GM21529 (cell line): Measurements from ENCODE around the gene CEP295NL.
"Not testable (repeated sequence)": the region's sequence is repeated elsewhere in the genome, so short reads cannot be mapped to it uniquely, and the experiment has no call there.

ENCODE experiments used
- ATAC-seq: cut with Tn5 transposase; IDR thresholded peaks from one replicate; pipeline ENCODE4 v1.9.1; 2021; ENCODE audit not compliant: unreplicated experiment

Gene CEP295NL

DNA sequence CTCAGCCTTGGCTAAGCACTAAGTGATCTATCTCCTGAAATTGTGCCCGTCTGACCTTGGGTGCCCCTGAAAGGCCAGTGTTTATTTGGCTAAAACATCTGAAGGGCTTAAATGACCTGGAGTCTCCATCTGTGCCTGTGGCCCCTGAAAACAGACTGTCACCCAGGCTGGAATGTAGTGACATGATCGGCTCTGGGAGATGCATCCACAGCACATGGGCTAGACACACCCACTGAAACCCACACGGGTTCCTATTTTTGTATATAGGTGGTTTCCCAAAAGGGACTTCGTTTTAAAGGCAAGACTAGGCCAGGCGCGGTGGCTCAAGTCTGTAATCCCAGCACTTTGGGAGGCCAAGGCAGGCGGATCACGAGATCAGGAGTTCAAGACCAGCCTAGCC is 13.5 kb downstream of the CEP295NL start:
- no peak for ATAC-seq

DNA sequence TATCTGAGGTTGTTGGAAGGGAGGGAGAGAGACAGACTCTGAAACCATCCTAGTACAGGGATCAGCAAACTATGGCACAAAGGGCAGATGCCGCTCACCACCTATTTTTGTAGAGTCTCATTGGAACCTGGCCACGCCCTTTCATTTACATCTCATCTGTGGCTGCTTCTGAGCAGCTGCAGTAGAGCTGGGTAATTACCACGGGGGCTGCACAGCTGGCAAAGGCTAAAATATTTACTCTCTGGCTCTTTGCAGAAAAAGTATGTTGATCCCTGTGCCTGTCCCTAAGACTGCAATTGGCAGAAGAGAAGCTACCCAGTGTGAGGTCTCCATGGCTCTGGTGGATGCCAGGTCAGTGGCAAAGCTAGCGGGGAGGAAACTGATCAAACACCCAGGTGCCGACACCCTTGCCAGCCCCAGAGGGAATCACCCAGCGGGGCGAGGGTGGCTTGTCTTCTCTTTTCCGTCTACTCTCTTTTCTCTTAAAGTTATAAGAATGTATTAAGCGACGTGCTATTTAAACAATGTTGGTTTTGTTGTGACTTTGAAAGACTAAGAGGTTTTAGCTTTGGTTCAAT is 14.0 kb downstream of the CEP295NL start:
- no peak for ATAC-seq

DNA sequence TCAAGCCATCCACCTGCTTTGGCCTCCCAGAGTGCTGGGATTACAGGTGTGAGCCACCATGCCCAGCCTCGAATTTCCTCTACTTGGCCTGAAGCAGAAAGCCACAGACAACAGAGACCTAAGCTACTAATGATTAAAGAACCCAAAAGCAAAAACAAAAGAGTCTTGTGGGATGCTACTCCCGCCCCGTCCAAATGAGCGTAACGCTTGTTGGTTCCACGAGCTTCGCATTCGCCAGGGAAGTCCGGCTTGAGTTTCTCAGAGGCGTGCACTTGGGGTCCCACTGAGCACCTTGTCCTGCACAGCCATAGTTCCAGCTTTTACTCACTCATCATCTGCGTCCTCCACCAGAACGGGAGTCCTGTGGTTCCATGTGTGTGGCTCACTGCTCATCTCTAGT is 16.0 kb downstream of the CEP295NL start:
- ATAC-seq = no peak

DNA sequence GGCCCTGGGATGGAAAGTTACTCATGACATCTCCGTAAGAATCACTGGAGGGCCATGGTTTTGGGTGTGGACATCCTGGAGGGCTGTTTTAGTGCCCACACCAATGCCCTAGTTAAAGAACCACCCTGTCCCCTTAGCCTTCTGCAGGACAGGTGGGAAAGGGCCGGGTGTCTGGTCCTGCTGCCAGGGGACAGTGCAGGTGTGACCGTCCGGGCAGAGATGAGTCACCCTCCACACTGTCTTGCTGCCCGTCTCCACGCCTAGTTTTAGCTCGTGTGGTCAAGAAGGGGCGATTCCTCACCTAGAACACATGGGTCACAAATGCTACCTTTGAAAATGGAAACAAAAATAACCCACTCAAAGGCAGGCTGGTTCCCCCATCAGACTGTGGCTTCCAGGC is 17.0 kb downstream of the CEP295NL start:
- no peak for ATAC-seq

DNA sequence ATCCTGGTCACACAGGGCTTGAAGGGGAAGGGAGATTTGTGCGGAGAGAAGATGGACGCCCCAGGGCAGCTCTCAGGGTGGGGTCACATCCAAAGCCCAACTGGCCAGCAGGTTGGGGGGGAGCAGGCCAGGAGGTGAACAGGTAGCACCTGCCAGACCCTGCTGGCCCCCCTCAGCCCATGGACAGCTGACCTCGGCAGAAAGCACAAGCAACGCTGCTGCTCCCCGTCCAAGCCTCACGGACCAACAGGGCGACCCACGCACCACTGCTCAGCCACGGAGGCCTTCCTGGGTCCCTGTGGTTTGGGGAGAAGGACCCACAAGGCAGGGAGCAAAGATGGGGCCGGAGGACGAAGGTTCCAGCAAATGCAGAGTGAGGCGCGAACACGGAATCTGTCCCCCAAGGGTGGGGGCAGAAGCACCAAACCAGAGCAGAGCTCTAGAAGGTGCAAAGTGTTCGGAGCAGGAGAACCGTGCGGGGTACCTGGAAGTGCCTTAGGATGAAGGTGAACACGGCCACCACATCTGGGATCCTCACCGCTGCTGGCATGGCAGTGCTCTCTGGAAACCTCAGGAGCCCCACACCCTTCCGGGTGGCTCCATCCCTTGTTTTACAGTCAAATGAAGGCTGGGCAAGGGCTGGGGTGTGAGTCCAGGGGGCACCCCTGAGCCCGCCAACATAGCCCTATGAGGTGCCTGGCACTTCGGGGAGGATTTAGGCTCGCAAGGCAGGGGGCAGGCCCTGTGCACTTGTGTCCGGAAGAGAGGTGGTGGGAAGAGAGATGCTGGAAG is 17.9 kb downstream of the CEP295NL start:
- no peak for ATAC-seq

DNA sequence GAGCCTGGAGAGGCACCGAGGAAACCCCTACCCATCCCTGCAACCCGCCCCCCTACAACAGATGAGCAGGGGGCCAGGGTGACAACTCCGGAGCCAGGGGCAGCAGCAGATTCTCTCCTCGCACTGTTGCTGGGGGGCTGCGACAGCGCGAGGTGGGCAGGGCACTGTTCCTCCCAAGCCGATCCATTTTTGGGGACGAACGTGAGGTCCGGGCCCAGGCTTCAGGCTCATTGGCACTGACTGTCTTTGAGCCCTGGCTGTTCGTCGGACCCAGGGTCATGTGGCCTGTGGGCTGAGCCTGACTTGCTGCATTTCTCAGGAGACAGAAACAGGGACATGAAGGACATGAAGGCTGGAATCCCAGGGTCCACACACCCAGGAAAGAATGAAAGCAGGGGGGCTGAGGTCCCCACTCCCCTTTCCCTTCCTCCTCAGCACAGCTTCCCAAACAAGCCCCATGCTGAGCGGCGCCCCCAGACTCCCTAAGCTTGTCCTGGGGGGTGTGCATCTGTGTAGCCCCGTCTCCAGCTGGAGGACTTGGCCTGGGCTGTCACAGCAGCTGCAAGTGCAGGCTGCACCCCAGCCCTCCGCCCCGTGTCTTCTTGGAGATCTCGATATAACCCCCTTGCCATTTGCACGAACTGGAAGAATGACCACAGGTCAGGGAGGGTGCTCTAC is 18.7 kb downstream of the CEP295NL start:
- no peak for ATAC-seq

DNA sequence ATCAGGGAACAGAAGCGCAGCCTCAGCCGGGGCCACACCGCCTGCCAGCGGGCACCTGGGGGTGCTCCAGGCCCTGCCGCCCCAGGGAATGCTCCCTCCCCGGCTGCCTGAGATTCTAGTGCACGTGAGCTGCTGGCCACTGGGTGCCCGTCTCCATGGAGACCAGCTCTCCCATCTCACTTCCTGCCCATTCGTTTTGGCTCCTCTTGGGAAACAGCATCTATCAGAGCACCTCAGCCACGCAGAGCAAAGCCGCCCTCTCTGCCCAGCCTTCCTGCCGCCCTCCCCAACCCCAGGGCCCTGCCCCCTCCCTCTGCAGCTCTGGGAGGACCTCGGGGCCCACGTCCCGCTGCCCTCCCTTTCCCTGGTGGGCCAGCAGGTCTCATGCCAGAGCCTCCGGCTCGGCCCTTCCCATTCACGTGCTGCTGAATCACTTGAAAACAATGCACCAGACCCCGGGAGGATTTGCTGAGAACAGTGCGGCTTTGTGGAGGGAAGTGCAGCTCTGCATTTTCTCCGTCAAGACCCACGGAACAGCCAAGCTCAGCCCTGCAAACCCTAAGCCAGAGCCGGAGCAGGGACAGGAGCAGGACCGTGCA is 19.4 kb downstream of the CEP295NL start:
- no peak for ATAC-seq

DNA sequence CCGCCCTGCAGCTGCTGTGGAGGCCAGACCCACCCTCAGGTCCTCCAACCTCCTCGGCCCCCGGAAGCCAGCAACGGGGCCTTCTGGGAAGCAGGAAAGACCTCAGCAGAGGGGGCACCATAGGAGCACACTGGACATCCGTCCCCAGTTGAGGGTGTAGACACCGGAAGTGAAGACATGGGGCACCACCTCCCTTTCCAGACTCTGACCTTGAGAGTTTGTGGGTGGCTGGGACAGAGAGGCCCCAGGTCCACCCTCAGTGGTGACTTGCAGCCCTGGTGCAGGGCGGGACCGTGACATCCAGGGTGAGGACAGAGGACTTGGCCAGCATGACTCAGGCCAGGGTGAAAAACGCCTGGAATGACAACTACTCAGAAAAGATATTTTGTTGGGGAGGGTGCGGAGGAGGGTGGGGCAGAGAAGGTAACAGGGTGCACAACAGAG is 19.9 kb downstream of the CEP295NL start:
- ATAC-seq = no peak

DNA sequence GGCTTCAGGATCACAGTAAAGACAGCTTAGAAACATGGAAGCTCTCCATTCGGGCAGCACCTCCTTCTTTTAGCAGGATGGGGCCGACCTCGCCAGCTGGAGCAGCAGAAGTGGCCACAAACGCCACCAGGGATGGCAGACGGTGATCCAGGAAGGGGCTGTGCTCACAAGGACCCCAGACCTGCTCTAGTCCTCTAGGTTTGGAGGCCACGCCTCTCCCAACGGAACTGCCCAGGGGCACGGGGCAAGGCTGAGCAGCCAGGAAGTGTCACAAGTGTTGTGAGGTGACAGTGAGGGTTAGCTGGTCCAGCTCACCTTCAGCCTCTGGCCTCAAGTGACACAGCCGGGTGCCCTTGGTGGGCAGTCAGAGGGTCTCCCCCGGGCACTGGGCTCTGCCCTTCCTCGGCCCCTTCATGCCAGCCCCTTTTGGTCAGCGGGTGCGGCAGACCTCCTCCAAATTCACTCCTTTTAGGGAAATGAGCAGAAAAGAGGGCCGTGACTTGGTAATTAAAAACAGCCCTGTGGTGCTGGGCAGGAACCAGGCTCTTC is 20.4 kb downstream of the CEP295NL start:
- ATAC-seq = no peak

DNA sequence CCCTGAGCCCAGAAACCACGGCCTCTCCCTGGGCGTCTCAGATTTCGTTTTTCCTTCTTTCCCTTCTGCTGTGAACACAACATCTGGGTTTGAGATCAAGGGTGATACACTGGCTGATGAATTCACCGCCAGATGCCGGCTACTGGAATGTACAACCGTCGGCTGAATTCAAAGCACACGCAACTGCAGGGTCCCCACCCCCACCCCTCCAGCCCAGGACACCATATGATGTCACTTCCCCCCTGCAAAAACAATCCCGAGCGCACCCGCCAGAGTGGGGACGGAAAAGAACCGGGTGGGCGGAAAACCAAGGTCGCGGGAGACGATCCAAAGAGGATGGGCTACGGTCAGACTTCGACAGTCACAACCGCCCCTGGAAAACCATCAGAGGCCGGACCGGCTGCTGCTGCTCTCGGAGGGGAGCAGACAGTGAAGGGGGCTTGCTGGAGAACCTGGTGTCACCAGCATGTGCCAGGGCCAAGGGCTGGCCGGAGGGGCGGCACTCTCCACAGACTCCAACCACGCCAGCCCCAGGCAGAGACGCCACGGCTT is 23.3 kb downstream of the CEP295NL start:
- no peak for ATAC-seq

DNA sequence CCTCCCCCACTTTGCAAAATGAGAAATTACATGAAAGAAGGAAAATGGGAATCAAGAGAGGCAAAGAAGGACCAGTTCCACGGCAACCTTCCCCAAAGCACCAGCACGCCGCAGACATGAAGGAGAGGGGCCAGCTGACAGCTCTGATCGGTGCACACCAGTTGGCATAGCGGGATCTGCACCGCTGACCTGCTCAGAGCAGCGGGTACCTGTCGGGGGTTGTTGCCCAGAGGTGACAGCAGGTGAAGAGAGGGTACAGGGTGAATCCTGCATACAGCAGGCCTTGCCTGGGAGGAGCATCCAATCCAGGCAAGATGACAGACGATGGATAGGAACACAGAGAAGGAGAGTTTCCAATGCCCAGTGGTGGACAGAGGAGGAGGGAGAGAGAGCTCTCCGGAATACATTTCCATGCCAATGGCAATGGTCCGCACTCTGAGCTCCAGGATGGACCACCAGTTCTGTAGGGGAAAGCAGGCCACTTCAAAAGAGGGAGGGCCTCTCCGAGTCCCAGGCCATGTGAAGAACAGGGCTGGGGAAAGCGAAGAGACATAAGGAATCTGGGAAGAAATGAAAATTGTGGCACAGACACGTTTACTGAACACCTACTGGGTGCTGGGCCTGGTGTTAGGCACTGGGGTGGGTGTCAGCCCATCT is 24.0 kb downstream of the CEP295NL start:
- ATAC-seq = no peak

DNA sequence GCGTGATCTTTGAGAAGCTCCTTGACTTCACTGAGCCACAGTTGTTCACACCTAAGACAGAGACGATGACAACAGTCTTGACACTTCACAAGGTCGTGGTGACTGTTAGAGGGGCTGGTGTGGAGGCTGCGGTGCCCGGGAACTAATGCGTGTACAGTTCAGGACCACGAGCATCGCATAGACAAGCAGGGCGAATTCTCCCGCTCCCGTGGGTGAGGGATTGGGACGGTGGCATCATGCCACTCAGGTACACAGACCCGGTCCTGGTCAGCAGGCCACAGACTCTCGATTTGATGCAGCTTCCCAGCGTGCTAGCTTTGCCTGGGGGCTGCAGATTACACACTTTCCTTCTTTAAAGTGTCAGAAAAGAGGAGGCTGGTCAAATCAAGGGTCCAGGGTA is 24.7 kb downstream of the CEP295NL start:
- ATAC-seq = no peak

DNA sequence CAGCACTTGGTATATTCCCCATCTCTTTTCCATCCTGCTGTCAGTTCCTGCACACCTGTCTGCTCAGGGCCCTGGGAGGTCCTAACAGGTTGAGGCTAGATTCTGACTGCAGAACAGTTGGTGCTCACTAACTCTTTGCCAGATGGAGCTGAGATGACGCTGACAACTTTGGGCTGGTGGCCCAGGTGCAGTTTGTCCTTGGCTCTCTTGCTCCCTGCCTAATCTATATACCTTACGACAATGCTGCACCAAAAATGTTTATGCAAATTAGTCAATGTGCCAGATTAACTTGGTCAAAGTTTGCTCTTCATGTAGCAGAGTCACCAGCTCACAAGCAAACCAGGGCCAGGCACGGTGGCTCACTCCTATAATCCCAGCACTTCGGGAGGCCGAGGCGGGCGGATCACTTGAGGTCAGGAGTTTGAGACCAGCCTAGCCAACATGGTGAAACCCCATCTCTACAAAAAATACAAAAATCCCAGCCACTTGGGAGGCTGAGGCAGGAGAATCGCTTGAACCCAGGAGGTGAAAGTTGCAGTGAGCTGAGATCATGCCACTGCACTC is 26.0 kb downstream of the CEP295NL start:
- ATAC-seq = not testable (repeated sequence)

DNA sequence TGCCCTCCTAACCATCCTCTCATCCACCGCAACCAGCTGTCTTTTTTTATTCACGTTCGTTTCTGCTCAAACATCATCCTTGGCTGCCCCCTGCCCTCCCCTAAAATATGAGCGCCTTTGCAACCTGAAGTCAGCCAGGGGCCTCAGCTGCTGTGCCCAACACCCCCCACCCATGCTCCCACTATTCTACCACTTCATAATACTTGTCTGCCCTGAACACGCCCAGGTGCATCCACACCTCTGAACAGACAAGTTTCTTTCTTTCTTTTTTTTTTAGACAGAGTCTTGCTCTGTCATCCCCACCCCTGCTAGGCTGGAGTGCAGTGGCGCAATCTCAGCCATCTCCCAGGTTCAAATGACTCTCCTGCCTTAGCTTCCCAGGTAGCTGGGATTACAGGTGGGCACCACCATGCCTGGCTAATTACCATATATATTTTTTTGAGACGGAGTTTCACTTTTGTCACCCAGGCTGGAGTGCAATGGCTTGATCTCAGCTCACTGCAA is 26.9 kb downstream of the CEP295NL start:
- no peak for ATAC-seq

DNA sequence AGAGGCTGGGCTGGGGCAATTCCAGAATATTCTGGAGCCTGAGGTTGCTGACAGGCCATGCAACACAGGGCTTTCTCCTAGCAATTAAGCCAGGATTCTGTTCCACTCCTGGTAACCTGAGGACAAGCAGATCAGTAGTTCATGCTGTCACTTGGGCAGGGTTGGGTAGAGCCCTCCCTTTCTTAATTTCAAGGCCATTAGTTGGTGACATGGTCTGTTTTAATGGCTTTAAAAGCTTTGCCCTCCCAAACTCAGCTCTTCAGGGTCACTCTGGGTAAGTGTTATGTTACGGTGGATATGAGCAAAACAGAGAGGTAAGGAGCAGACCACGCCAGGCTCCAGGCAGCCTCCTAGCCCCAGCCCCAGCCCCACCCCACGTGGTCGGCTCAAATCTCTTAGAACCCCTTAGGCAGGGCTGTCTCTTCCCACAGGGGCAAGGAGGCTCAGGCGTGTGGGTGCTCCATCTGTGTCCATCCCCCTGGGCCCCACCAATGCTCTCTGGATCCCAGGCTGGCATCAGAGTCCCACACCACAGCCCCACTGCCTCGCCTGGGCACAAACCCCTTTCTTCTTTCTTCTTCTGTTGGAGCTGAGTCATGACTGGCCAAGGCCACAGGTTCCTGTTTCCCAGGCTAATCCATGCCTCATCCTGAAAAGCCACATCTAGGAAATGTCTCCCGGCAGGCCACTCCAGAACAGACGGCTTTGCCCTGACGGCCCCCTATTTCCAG is 27.5 kb downstream of the CEP295NL start:
- ATAC-seq = no peak

DNA sequence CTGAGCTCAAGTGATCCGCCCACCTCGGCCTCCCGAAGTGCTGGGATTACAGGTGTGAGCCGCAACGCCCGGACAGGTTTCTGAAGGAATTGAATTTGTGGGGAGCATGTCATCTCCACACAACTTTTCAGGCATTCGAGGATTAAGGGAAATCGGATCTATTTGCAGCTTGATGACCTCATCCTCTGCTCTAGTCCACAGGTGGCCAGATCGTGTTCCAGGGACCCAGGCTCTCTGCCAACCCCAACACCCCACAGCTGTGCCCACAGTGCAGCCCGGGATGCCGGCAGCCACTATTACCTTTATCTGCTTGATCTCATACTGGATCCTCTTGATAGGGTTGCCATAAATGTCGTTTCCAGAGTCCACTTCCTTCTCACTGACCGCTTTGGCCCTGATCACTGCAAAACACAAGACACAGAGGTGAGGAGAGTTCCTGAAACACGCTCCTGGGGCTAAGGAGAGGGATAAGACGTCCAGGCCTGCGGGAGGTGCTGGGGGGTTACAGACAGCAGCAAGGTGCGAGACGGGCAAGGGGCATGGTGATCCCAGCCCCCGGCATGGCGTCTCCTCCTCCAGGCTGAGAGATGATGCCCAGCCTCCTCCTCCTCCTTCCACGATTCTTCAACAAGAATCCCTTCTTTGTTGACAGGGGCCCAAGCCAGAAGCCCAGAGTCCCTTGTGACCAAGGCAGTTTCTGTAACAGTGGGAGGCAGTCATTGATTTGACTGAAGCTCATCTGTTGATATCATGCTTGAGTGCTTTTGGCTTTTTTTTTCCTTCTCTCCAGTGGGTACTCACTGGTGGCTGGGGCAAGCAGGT is 29.3 kb downstream of the CEP295NL start:
- no peak for ATAC-seq

DNA sequence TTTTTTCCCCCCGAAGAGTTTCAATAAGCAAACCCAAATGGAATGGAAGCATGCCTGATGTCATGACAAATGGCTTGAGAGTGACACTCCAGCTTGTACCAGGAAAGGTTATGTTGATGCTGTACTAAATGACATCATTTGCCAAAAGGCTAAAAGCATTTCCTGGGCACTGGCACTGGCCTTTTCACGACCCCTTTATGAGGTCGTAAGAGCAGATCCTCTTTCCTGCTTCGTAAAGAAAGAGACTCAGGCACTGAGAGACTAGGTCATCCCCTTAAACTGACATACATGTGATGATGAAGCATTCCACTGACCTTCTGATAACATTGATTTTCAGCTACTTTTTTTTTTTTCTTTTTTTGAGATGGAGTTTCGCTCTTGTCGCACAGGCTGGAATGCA is 30.5 kb downstream of the CEP295NL start:
- ATAC-seq = no peak

DNA sequence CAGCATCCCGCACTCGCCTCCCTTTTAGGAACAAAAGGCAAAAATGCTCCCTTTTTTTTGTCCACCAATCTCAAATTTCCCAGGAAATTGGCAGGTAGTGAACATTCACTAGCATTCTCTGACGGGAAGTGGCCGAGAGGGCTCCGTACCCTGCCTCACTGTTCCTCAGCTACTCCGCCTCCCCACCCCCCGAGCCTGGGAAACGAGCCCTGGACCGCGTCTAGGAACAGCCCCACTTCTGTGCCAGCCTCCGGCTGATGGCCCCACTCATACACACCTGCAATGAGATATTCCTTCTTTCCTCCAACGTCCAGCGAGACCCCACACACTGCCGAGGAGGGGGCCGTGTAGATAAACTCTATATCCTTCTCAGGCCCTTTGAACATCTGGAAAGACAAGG is 32.4 kb downstream of the CEP295NL start:
- no peak for ATAC-seq

DNA sequence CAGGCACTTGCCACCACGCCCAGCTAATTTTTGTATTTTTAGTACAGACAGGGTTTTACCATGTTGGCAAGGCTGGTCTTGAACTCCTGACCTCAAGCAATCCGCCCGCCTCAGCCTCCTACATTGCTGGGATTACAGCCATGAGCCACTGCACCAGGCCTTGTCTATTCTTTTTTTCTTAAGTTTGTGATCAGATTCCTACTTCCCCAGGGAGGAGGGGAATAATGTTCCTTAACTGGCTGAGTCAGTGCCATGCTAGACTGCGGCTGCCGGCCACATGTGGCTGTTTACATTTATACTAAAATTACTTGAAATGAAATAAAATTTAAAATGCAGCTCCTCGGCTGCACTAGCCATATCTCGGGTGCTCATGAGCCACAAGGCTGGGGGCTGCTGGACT is 34.6 kb downstream of the CEP295NL start:
- ATAC-seq = no peak
